Measurements from ENCODE around the gene ALG12.

DNA sequence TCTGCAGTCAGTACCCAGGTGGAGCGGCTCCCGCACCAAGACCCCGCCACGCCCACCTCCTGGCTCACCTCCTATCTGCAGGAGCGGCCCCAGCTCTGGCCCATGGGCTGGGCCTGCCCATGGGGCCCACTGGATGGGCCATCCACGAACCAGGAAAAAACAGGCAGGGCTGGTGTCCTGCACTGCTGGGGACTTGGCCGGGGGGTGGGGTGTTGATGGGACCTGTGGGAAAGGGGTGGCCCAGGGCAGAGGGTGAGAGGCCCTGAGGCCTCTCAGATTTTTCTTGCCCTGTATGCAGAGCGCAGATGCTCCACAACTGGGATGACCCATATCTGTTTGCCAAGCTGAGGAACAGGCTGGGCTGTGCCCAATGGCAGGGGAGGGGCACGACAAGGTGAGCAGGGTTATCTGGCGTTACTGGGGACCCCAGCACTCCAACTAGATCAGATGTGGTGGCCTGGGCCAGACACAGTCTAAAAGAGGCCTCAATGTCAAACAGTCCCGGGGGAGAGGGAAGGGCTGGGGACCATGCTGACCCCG, 39.7 kb upstream of the ALG12 start:
- TF ChIP-seq, protein P1, sequence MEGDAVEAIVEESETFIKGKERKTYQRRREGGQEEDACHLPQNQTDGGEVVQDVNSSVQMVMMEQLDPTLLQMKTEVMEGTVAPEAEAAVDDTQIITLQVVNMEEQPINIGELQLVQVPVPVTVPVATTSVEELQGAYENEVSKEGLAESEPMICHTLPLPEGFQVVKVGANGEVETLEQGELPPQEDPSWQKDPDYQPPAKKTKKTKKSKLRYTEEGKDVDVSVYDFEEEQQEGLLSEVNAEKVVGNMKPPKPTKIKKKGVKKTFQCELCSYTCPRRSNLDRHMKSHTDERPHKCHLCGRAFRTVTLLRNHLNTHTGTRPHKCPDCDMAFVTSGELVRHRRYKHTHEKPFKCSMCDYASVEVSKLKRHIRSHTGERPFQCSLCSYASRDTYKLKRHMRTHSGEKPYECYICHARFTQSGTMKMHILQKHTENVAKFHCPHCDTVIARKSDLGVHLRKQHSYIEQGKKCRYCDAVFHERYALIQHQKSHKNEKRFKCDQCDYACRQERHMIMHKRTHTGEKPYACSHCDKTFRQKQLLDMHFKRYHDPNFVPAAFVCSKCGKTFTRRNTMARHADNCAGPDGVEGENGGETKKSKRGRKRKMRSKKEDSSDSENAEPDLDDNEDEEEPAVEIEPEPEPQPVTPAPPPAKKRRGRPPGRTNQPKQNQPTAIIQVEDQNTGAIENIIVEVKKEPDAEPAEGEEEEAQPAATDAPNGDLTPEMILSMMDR (IDR thresholded peaks at IDR 0.05; ENCODE audit: low read length), result no peak
- TF ChIP-seq EZH2 (optimal IDR thresholded peaks at IDR 0.05; ENCODE audit: low read depth, low read length), result no peak
